ENCODE measurements around the gene HMGN3. TPM values are rescaled to one million over a fixed set of nuclear protein-coding genes. Genes with fewer than 3 reads are reported as not detected.

HMGN3 gene
- total RNA-seq, 1 donor from 2014 or later, result 30.8 TPM

DNA sequence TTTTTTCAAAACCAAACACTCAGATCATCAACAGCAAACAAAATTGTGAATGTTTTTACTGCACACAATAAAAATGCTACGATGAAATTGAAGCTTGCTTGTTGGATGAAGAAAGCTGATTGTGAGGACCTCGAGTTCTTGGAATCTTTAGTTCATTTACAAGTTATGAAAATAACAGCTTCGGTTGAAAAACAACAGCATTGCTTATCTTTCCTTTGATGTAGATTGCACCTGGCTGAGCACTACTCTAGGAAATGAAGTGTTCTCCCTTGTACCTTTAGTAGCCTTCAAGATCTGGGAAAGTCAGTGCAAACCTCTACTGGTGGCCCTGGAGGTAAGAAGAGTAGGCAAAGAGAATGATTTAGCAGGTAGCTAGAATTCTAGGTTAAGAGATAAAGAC is 2.2 kb upstream of the HMGN3 start:
- Mint-ChIP-seq H3K9me3 (ENCODE audit: low read depth) (no peaks in the 10 kb centered on the region), H3K27ac (ENCODE audit: unreplicated experiment) (no peak overlapping the region), H3K27me3 (ENCODE audit: low read depth) (no peaks in the 10 kb centered on the region), H3K4me1 (ENCODE audit: low read depth) (peaks cover 4% of the 10 kb centered on the region), H3K4me3 (ENCODE audit: unreplicated experiment) (no peak overlapping the region), H3K36me3 (ENCODE audit: low read depth) (no peaks in the 10 kb centered on the region)
- TF ChIP-seq, protein P1, sequence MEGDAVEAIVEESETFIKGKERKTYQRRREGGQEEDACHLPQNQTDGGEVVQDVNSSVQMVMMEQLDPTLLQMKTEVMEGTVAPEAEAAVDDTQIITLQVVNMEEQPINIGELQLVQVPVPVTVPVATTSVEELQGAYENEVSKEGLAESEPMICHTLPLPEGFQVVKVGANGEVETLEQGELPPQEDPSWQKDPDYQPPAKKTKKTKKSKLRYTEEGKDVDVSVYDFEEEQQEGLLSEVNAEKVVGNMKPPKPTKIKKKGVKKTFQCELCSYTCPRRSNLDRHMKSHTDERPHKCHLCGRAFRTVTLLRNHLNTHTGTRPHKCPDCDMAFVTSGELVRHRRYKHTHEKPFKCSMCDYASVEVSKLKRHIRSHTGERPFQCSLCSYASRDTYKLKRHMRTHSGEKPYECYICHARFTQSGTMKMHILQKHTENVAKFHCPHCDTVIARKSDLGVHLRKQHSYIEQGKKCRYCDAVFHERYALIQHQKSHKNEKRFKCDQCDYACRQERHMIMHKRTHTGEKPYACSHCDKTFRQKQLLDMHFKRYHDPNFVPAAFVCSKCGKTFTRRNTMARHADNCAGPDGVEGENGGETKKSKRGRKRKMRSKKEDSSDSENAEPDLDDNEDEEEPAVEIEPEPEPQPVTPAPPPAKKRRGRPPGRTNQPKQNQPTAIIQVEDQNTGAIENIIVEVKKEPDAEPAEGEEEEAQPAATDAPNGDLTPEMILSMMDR (IDR thresholded peaks at IDR 0.05), result no peak
- no peak for DNase-seq (ENCODE audit: low spot score)

DNA sequence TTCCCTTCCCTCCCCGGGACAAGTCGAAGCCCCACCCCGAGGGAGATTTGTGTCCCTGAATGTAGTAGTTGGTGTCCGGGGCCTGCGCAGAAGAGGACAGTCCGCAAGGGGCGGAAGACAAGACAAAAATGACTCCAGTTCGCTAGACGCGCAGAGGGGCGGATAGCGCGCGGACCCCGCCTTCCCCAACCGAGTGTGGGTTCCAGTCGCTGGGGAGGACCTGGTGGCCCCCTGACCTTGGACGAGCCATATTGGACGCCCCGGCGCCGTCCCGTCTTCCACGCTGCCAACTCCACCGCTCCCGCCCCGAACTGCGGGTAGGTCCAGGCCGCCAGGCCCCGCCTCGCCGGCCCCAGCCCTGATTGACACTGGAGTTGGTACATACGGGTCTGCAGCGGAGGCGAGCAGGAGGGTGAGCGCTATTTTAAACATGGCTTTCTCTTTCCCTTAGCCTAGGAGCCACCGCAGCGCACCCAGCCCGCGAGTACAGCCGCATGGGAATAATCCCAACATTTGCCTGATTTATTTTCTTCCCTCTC is 802 bp downstream of the HMGN3 start:
- H3K36me3 Mint-ChIP-seq (ENCODE audit: low read depth), result no peaks in the 10 kb centered on the region
- H3K27ac Mint-ChIP-seq (ENCODE audit: unreplicated experiment), result peak overlapping the region; percentile 90
- peak overlapping the region; percentile 90 for H3K4me3 Mint-ChIP-seq (ENCODE audit: unreplicated experiment)
- DNase-seq (ENCODE audit: low spot score), result peak; percentile 96
- no peaks in the 10 kb centered on the region for H3K9me3 Mint-ChIP-seq (ENCODE audit: low read depth)
- peaks cover 4% of the 10 kb centered on the region for H3K4me1 Mint-ChIP-seq (ENCODE audit: low read depth)
- no peaks in the 10 kb centered on the region for H3K27me3 Mint-ChIP-seq (ENCODE audit: low read depth)
- TF ChIP-seq, protein P1 (IDR thresholded peaks at IDR 0.05), result peak; percentile 71

DNA sequence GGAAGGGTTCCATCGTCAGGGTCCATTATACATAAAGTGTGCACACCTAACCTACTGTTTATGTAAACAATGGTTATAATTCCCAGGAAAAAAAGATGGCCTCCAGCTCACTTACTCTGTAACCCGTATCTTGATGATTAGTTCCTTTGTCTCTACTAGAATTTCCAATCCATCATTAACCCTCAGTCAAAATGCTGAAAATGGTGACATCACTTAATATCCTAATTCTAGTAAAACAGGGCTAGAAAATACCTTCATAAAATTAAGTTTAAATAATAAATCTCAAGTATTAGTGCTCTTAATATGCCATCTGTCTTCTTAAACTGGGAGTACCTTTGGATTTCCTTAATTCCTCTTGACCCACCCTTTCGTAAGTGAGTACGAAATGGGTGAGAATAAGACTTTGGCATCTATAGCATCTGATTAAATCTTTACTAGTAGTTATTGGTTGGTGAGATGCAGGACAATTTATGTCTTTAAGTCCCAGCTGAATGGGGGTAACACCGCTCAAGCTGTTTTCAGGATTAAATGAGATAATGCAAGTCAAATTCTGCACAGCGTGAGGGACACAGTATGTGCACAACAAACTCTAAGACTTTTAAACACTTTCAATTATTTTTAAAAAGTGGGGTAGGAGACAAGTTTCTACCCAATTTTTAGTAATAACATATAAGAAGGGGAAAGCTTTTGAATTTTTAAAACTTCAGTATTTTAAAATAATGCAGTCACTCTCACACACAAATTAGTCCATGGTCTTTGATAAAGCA is 1.6 kb downstream of the HMGN3 start:
- H3K4me3 Mint-ChIP-seq (ENCODE audit: unreplicated experiment), result peak overlapping the region; percentile 90
- H3K4me1 Mint-ChIP-seq (ENCODE audit: low read depth), result peaks cover 4% of the 10 kb centered on the region
- peak overlapping the region; percentile 90 for H3K27ac Mint-ChIP-seq (ENCODE audit: unreplicated experiment)
- no peak for DNase-seq (ENCODE audit: low spot score)
- no peaks in the 10 kb centered on the region for H3K36me3 Mint-ChIP-seq (ENCODE audit: low read depth)
- TF ChIP-seq, protein P1 (IDR thresholded peaks at IDR 0.05), result no peak
- H3K27me3 Mint-ChIP-seq (ENCODE audit: low read depth), result no peaks in the 10 kb centered on the region
- no peaks in the 10 kb centered on the region for H3K9me3 Mint-ChIP-seq (ENCODE audit: low read depth)

DNA sequence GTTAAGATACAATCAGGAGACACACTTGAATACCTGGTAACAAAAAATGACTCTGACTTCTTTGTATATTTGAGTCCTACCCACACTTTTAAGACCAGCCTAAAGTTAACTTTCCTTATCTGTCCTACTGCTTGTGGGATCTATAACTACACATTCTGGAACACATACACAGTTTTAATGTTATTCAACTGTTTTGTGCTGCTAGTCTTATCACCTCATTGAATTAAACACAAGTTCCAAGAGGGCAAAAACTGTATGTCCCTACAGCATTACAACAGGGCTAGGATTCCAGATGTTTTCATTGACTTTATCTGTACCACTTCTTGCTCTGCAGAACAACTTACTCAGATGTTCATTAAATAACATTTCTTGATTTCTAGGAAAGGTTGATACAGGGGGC is 2.8 kb downstream of the HMGN3 start:
- Mint-ChIP-seq H3K4me3 (ENCODE audit: unreplicated experiment) (no peak overlapping the region), H3K27me3 (ENCODE audit: low read depth) (no peaks in the 10 kb centered on the region), H3K36me3 (ENCODE audit: low read depth) (no peaks in the 10 kb centered on the region), H3K27ac (ENCODE audit: unreplicated experiment) (no peak overlapping the region), H3K4me1 (ENCODE audit: low read depth) (peaks cover 4% of the 10 kb centered on the region), H3K9me3 (ENCODE audit: low read depth) (no peaks in the 10 kb centered on the region)
- DNase-seq (ENCODE audit: low spot score), result no peak
- TF ChIP-seq, protein P1 (IDR thresholded peaks at IDR 0.05), result no peak

DNA sequence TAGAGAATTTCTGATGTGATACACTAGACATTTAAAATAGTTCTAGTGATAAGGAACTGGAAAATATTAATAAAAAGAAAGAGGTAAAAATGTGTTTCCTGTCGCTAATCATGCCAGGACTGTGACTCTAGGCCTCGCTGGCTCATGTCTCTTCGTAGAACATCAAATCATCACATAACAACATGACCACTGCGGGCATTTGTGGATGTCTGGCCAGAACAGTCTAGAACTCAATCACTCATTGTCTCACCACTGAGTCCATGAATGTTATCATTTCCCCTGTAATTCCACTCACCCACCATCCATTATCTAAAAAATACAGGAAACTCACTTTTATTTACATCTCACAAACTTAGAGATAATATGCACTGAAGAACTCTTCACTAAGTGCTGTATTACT is 3.4 kb downstream of the HMGN3 start:
- Mint-ChIP-seq H3K27me3 (ENCODE audit: low read depth) (no peaks in the 10 kb centered on the region), H3K4me3 (ENCODE audit: unreplicated experiment) (no peak overlapping the region), H3K36me3 (ENCODE audit: low read depth) (no peaks in the 10 kb centered on the region), H3K4me1 (ENCODE audit: low read depth) (peaks cover 4% of the 10 kb centered on the region), H3K27ac (ENCODE audit: unreplicated experiment) (no peak overlapping the region), H3K9me3 (ENCODE audit: low read depth) (no peaks in the 10 kb centered on the region)
- DNase-seq (ENCODE audit: low spot score), result no peak
- TF ChIP-seq, protein P1 (IDR thresholded peaks at IDR 0.05), result no peak

All from chondrocyte (in vitro differentiated cells).